ENCODE data around the gene RABGAP1L.

DNA sequence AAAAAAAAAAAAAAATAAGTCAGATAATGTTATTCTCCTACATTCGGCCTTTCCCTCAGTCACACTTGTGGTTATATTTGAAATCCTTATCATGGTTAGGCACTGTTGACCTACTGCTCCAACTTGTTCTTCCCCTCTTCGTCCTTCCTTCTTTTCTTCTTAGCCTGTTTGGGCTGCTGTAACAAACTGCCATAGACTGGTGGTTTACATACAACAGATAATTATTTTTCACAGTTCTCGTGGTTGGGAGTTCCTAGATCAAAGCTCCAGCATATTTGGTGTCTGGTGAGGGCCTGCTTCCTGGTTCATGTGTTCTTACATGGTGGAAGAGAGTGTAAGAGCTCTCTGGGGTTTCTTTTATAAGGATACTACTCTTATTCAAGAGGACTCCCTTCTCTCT is 73.4 kb downstream of the RABGAP1L start:
- TF ChIP-seq, protein P1, sequence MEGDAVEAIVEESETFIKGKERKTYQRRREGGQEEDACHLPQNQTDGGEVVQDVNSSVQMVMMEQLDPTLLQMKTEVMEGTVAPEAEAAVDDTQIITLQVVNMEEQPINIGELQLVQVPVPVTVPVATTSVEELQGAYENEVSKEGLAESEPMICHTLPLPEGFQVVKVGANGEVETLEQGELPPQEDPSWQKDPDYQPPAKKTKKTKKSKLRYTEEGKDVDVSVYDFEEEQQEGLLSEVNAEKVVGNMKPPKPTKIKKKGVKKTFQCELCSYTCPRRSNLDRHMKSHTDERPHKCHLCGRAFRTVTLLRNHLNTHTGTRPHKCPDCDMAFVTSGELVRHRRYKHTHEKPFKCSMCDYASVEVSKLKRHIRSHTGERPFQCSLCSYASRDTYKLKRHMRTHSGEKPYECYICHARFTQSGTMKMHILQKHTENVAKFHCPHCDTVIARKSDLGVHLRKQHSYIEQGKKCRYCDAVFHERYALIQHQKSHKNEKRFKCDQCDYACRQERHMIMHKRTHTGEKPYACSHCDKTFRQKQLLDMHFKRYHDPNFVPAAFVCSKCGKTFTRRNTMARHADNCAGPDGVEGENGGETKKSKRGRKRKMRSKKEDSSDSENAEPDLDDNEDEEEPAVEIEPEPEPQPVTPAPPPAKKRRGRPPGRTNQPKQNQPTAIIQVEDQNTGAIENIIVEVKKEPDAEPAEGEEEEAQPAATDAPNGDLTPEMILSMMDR (IDR thresholded peaks at IDR 0.05; ENCODE audit: low read depth, low read length): no peak
- no peak for TF ChIP-seq POLR2A (IDR thresholded peaks at IDR 0.05; ENCODE audit: extremely low read depth, insufficient read length)
- TF ChIP-seq, protein P2, sequence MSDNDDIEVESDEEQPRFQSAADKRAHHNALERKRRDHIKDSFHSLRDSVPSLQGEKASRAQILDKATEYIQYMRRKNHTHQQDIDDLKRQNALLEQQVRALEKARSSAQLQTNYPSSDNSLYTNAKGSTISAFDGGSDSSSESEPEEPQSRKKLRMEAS (IDR thresholded peaks at IDR 0.05; ENCODE audit: low read depth, low read length): no peak
